IMR-90 (cell line): Measurements from ENCODE around the gene PDGFD. TPM values are rescaled to one million over a fixed set of nuclear protein-coding genes. Genes with fewer than 3 reads are reported as not detected.

Experiments
- ATAC-seq: fragments of 200-7000 bp; cut with Tn5 transposase; 2 replicates; pipeline ENCODE4 v1.9.1; 2020; ENCODE audit warnings: low read depth, mild to moderate bottlenecking, moderate library complexity
- BruUV-seq: library from RNA; stranded (reverse); fragments of 400-500 nt; replicated peaks from 2 replicates; lab custom pipeline; 2021; lab: Mats Ljungman, UMichigan
- CTCF ChIA-PET: fragments of 300-600 bp; formaldehyde crosslinking; extraction: SDS; loops from one replicate; lab custom pipeline; 2021; ENCODE audit warnings: antibody characterized with exemption; lab: Yijun Ruan, JAX
- POLR2A ChIA-PET: fragments of 300-600 bp; sonication (Branson Sonifier 250); formaldehyde crosslinking; loops from one replicate; lab custom pipeline; 2022; ENCODE audit warnings: antibody characterized with exemption; ENCODE audit not compliant: unreplicated experiment; lab: Charles Lee
- DNase-seq: peaks from one replicate; pipeline ENCODE4 v3.0.0; 2013
- H2AFZ ChIP-seq: replicated peaks from 2 replicates; pipeline ENCODE3; 2013; ENCODE audit warnings: low read length, mild to moderate bottlenecking; ENCODE audit not compliant: poor library complexity
- H2AK5ac ChIP-seq: 2 replicates; pipeline ENCODE4 v1.6.1; 2013; ENCODE audit warnings: low read depth, low read length, inconsistent platforms
- H2AK9ac ChIP-seq: replicated peaks from 2 replicates; pipeline ENCODE3; 2013; ENCODE audit warnings: mild to moderate bottlenecking, low read depth, low read length, moderate library complexity; ENCODE audit not compliant: poor library complexity
- H2BK120ac ChIP-seq: 2 replicates; pipeline ENCODE4 v1.6.1; 2013; ENCODE audit warnings: low read depth, low read length, inconsistent platforms
- H2BK15ac ChIP-seq: 3 replicates; pipeline ENCODE4 v1.6.1; 2013; ENCODE audit warnings: low read depth, low read length, inconsistent platforms
- H2BK20ac ChIP-seq: 2 replicates; pipeline ENCODE4 v1.6.1; 2013; ENCODE audit warnings: low read depth, mild to moderate bottlenecking, inconsistent platforms, low read length, moderate library complexity
- H2BK5ac ChIP-seq: 2 replicates; pipeline ENCODE4 v1.6.1; 2013; ENCODE audit warnings: mild to moderate bottlenecking, low read depth, low read length, inconsistent platforms; ENCODE audit not compliant: poor library complexity, severe bottlenecking
- H3K14ac ChIP-seq: replicated peaks from 2 replicates; pipeline ENCODE4 v1.6.1; 2013; ENCODE audit warnings: low read depth, low read length, inconsistent platforms
- H3K18ac ChIP-seq: 2 replicates; pipeline ENCODE4 v1.6.1; 2013; ENCODE audit warnings: low read depth, low read length, control low read depth
- H3K23ac ChIP-seq: 2 replicates; pipeline ENCODE4 v1.6.1; 2013; ENCODE audit warnings: low read depth, low read length, inconsistent platforms
- H3K27ac ChIP-seq: 2 replicates; pipeline ENCODE4 v1.5.1; 2013; ENCODE audit warnings: mild to moderate bottlenecking, control low read depth, low read length; ENCODE audit not compliant: insufficient read depth
- H3K27me3 ChIP-seq: 2 replicates; pipeline ENCODE4 v1.6.1; 2013; ENCODE audit warnings: low read length; ENCODE audit not compliant: control insufficient read depth, insufficient read depth
- H3K36me3 ChIP-seq: 2 replicates; pipeline ENCODE4 v1.6.1; 2013; ENCODE audit warnings: low read length, mixed read lengths; ENCODE audit not compliant: control insufficient read depth, insufficient read depth
- H3K4ac ChIP-seq: 2 replicates; pipeline ENCODE4 v1.6.1; 2013; ENCODE audit warnings: low read depth, low read length, inconsistent platforms
- H3K4me1 ChIP-seq: 2 replicates; pipeline ENCODE4 v1.6.1; 2013; ENCODE audit warnings: low read length, mixed read lengths; ENCODE audit not compliant: control insufficient read depth, insufficient read depth
- H3K4me2 ChIP-seq: 2 replicates; pipeline ENCODE4 v1.6.1; 2013; ENCODE audit warnings: low read depth, mild to moderate bottlenecking, control low read depth, low read length, moderate library complexity
- H3K4me3 ChIP-seq: 2 replicates; pipeline ENCODE4 v1.5.1; 2013; ENCODE audit warnings: low read depth, mild to moderate bottlenecking, control low read depth, low read length, moderate library complexity; ENCODE audit not compliant: insufficient read depth
- H3K56ac ChIP-seq: 2 replicates; pipeline ENCODE4 v1.6.1; 2013; ENCODE audit warnings: low read length, inconsistent platforms; ENCODE audit not compliant: insufficient read depth; ENCODE audit errors: extremely low read depth
- H3K79me1 ChIP-seq, 2 experiments: 2 replicates each; pipeline ENCODE4 v1.6.1; 2013; ENCODE audit warnings: low read length in 2 of 2, inconsistent platforms in 1 of 2, low read depth in 1 of 2
- H3K9ac ChIP-seq: 2 replicates; pipeline ENCODE4 v1.6.1; 2013; ENCODE audit warnings: low read depth, low read length, control low read depth
- H3K9me1 ChIP-seq: 2 replicates; pipeline ENCODE4 v1.6.1; 2013; ENCODE audit warnings: low read length, inconsistent platforms; ENCODE audit not compliant: insufficient read depth
- H3K9me3 ChIP-seq: 2 replicates; pipeline ENCODE4 v1.6.1; 2013; ENCODE audit warnings: low read length; ENCODE audit not compliant: control insufficient read depth, insufficient read depth
- H4K20me1 ChIP-seq: 2 replicates; pipeline ENCODE4 v1.6.1; 2013; ENCODE audit warnings: low read length, inconsistent platforms; ENCODE audit not compliant: insufficient read depth
- H4K5ac ChIP-seq: 2 replicates; pipeline ENCODE4 v1.6.1; 2013; ENCODE audit warnings: mild to moderate bottlenecking, low read depth, low read length, control low read depth
- H4K8ac ChIP-seq, 2 experiments: 2 replicates each; pipeline ENCODE4 v1.6.1; 2013; ENCODE audit warnings: low read depth in 2 of 2, low read length in 2 of 2, control low read depth in 1 of 2, inconsistent platforms in 1 of 2
- H4K91ac ChIP-seq: 2 replicates; pipeline ENCODE4 v1.6.1; 2013; ENCODE audit warnings: low read depth, low read length, inconsistent platforms; ENCODE audit not compliant: insufficient read depth
- BHLHE40 ChIP-seq: fragments of 150-350 bp; IDR thresholded peaks from 2 replicates; pipeline ENCODE4 v1.6.1; 2016; ENCODE audit warnings: mild to moderate bottlenecking, low read depth, low read length
- CHD1 ChIP-seq: IDR thresholded peaks from 2 replicates; pipeline ENCODE4 v1.6.1; 2012; ENCODE audit warnings: low read depth, low read length, improper control_type of control experiment
- MAFK ChIP-seq: IDR thresholded peaks from 2 replicates; pipeline ENCODE4 v1.6.1; 2012; ENCODE audit warnings: low read depth, low read length, improper control_type of control experiment
- RAD21 ChIP-seq: IDR thresholded peaks from 2 replicates; pipeline ENCODE4 v1.6.1; 2012; ENCODE audit warnings: low read length, improper control_type of control experiment
- WGBS, 2 experiments: methylation state at CpG; one replicate each; pipeline versions ENCODE4 v1.1.5 to v1.1.7; 2013; ENCODE audit warnings: missing lambda C conversion rate in 2 of 2; ENCODE audit not compliant: insufficient read length in 1 of 2; ENCODE audit errors: extremely low coverage in 2 of 2; 5-methylcytosine and 5-hydroxymethylcytosine counted together
- dilution Hi-C: fragments of 300-500 bp; cut with HindIII; formaldehyde crosslinking; loops from one replicate; pipeline ENCODE4 v1.14.3; 2018; ENCODE audit warnings: low sequenced_read_pairs; ENCODE audit not compliant: unreplicated experiment
- in situ Hi-C: fragments of 300-500 bp; cut with MboI; formaldehyde crosslinking; loops from 3 replicates; pipeline ENCODE4 v1.14.3; 2019; ENCODE audit warnings: low sequenced_read_pairs, inconsistent platforms, mixed read lengths
- intact Hi-C: fragments of 100-400 bp; cut with micrococcal nuclease; formaldehyde crosslinking; loops from 2 replicates; pipeline ENCODE4 v1.10.0; 2022
- polyA plus RNA-seq, 3 experiments: library from polyadenylated mRNA; depleted of rRNA; stranded (reverse); fragments of >200 nt; gene quantifications; 2 replicates each; pipeline ENCODE4 v1.2.3, GENCODE V29; 2012; ENCODE audit warnings: low replicate concordance in 1 of 3
- total RNA-seq: library from RNA; depleted of rRNA; stranded (reverse); fragments of >200 nt; gene quantifications from 2 replicates; pipeline ENCODE4 v1.2.3, GENCODE V29; 2012
- TF ChIP-seq, protein P1 (sequence below): conservative IDR thresholded peaks from 2 replicates; pipeline ENCODE4 v1.5.1; 2012; ENCODE audit warnings: mild to moderate bottlenecking, low read depth, low read length, improper control_type of control experiment
- TF ChIP-seq, protein P2 (sequence below): fragments of 150-350 bp; IDR thresholded peaks from 2 replicates; pipeline ENCODE4 v1.6.1; 2016; ENCODE audit warnings: low read depth, mild to moderate bottlenecking, low read length, moderate library complexity, borderline replicate concordance
- TF ChIP-seq, protein P3 (sequence below): fragments of 150-350 bp; IDR thresholded peaks from 2 replicates; pipeline ENCODE4 v1.6.1; 2017; ENCODE audit warnings: mild to moderate bottlenecking, antibody characterized with exemption, low read length, low read depth

PDGFD gene
- total and polyA plus RNA-seq, 2 of the 4 experiments (the other 2 are of a cell fraction) = 2.1 to 3.0 TPM

DNA sequence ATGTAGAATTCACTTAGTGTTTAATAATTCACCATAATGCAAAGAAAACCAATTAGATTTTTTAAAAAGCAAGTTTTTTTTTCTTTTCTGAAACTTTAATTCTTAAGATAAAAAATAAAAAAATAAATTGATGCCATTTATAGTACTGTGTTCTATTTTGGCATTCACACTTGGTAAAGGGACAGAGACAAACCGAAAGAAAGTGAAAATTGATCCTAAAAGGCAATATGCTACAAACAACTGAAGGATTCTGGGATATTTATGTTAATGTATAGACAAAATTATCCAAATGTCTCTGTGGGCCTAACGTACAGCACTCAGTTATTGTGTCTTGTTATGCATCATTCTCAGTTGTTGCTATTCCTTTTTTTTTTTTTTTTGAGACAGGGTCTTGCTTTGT is 169.4 kb downstream of the PDGFD start:
- H3K4ac ChIP-seq = no peak overlapping the region
- H3K36me3 ChIP-seq = no peaks in the 10 kb centered on the region
- H3K4me1 ChIP-seq = peaks cover 9% of the 10 kb centered on the region; the same call in 1 of the 2 replicates
- H4K5ac ChIP-seq = no peak overlapping the region; the same call in 1 of the 2 replicates
- intact Hi-C loops = loop anchor here (5.0 kb wide), 1 partner anchor 518 kb away; no protein-coding TSS in a partner anchor
- no peaks in the 10 kb centered on the region for H4K20me1 ChIP-seq
- H2AFZ ChIP-seq = no peak overlapping the region
- WGBS, 2 experiments = no CpG with 5 or more reads among the region's 2 CpGs
- TF ChIP-seq, protein P1, sequence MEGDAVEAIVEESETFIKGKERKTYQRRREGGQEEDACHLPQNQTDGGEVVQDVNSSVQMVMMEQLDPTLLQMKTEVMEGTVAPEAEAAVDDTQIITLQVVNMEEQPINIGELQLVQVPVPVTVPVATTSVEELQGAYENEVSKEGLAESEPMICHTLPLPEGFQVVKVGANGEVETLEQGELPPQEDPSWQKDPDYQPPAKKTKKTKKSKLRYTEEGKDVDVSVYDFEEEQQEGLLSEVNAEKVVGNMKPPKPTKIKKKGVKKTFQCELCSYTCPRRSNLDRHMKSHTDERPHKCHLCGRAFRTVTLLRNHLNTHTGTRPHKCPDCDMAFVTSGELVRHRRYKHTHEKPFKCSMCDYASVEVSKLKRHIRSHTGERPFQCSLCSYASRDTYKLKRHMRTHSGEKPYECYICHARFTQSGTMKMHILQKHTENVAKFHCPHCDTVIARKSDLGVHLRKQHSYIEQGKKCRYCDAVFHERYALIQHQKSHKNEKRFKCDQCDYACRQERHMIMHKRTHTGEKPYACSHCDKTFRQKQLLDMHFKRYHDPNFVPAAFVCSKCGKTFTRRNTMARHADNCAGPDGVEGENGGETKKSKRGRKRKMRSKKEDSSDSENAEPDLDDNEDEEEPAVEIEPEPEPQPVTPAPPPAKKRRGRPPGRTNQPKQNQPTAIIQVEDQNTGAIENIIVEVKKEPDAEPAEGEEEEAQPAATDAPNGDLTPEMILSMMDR = no peak
- TF ChIP-seq CHD1 (no peak), MAFK (no peak), RAD21 (no peak), BHLHE40 (no peak)
- TF ChIP-seq, protein P2, sequence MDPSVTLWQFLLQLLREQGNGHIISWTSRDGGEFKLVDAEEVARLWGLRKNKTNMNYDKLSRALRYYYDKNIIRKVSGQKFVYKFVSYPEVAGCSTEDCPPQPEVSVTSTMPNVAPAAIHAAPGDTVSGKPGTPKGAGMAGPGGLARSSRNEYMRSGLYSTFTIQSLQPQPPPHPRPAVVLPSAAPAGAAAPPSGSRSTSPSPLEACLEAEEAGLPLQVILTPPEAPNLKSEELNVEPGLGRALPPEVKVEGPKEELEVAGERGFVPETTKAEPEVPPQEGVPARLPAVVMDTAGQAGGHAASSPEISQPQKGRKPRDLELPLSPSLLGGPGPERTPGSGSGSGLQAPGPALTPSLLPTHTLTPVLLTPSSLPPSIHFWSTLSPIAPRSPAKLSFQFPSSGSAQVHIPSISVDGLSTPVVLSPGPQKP = no peak
- TF ChIP-seq, protein P3, sequence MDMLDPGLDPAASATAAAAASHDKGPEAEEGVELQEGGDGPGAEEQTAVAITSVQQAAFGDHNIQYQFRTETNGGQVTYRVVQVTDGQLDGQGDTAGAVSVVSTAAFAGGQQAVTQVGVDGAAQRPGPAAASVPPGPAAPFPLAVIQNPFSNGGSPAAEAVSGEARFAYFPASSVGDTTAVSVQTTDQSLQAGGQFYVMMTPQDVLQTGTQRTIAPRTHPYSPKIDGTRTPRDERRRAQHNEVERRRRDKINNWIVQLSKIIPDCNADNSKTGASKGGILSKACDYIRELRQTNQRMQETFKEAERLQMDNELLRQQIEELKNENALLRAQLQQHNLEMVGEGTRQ = no peak
- no peak overlapping the region for H3K56ac ChIP-seq
- H2BK20ac ChIP-seq = no peak overlapping the region
- DNase-seq (no peak), ATAC-seq (no peak)
- dilution Hi-C loops = no loop called here
- no peaks in the 10 kb centered on the region for H3K27me3 ChIP-seq
- H3K9me1 ChIP-seq = no peaks in the 10 kb centered on the region
- POLR2A ChIA-PET = no interaction called here
- H2BK15ac ChIP-seq = no peak overlapping the region
- H3K79me1 ChIP-seq = no peaks in the 10 kb centered on the region
- H3K23ac ChIP-seq = no peak overlapping the region
- no peaks in the 10 kb centered on the region; the same call in 1 of the 2 replicates for H3K9me3 ChIP-seq
- no peak overlapping the region for H3K9ac ChIP-seq
- H2AK5ac ChIP-seq = no peak overlapping the region
- H4K91ac ChIP-seq = no peak overlapping the region
- BruUV-seq = no TSS peak
- H3K14ac ChIP-seq = no peak overlapping the region
- H3K4me3 ChIP-seq = no peak overlapping the region
- in situ Hi-C loops = no loop called here
- H4K8ac ChIP-seq = no peak overlapping the region
- no peak overlapping the region for H3K4me2 ChIP-seq
- H2BK120ac ChIP-seq = no peak overlapping the region
- H3K18ac ChIP-seq = peak overlapping the region; percentile 66; the same call in 1 of the 2 replicates
- H3K27ac ChIP-seq = peak overlapping the region; percentile 57; the same call in 1 of the 2 replicates
- no peak overlapping the region for H2AK9ac ChIP-seq
- no peak overlapping the region for H2BK5ac ChIP-seq
- CTCF ChIA-PET = interaction anchor here (0.9 kb wide), 1 partner anchor 98 kb away, joined by 5 read pairs; no protein-coding TSS in a partner anchor
